ENCODE results near the gene CEP290. TPM values are rescaled to one million over a fixed set of nuclear protein-coding genes. Genes with fewer than 3 reads are reported as not detected.

The CEP290 gene
- total and polyA plus RNA-seq, 10 donors, result 4.2 to 27.1 (median 15.3) TPM

DNA sequence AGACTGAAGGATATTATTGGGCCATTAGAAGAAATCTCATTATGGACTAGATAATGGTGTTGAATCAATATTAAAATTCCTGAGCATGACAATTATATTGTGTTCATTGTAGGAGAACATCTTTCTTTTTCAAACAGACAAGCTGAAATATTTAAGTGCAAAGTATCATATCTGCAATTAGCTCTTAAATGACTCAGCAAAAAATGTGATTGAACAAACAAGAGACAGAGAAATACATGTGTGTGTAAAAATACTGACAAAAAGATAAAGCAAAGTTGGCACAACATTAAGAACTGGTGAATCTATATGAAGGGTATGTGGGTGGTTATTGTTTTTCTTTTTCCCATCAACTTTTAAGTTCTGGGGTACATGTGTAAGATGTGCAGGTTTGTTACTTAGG, 9.5 kb downstream of the CEP290 start:
- Histone ChIP-seq H3K4me3 (no peak overlapping the region), H3K9me3 (no peaks in the 10 kb centered on the region), H3K4me1 (no peaks in the 10 kb centered on the region), H3K27me3 (replicated peaks in 1 of 7) (no peaks in the 10 kb centered on the region), H3K27ac (no peak overlapping the region), H3K36me3 (peaks cover 0 to 73% (median 11%) of the 10 kb centered on the region in 6 donors)
- no peak for TF ChIP-seq POLR2AphosphoS5 (IDR thresholded peaks at IDR 0.05)
- TF ChIP-seq, protein P1, sequence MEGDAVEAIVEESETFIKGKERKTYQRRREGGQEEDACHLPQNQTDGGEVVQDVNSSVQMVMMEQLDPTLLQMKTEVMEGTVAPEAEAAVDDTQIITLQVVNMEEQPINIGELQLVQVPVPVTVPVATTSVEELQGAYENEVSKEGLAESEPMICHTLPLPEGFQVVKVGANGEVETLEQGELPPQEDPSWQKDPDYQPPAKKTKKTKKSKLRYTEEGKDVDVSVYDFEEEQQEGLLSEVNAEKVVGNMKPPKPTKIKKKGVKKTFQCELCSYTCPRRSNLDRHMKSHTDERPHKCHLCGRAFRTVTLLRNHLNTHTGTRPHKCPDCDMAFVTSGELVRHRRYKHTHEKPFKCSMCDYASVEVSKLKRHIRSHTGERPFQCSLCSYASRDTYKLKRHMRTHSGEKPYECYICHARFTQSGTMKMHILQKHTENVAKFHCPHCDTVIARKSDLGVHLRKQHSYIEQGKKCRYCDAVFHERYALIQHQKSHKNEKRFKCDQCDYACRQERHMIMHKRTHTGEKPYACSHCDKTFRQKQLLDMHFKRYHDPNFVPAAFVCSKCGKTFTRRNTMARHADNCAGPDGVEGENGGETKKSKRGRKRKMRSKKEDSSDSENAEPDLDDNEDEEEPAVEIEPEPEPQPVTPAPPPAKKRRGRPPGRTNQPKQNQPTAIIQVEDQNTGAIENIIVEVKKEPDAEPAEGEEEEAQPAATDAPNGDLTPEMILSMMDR (IDR thresholded peaks at IDR 0.05 in 8 of 11, conservative IDR thresholded peaks at IDR 0.05 in 3 of 11), result no peak
- TF ChIP-seq POLR2A (IDR thresholded peaks at IDR 0.05), result no peak
- DNase-seq, result no peak
- intact Hi-C loops (cut with DNase I; ENCODE audit: low total_unique reads), result no loop called here

DNA sequence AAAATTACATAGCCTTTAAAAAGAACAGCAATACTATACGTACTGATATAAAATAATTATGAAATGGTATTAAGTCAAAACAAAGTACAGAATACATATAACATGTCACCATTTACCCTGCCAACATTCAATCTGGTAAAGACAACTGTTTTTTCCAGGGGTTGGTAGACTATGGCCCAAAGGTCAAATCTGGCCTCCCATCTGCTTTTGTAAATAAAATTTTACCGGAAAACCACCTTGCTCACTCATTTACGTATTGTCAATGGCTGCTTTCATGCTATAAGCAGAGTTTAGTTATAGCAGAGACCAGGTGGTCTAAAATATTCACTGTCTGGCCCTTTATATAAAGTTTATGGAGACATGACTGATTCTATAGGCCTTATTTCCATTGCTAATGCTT, 14.0 kb downstream of the CEP290 start:
- Histone ChIP-seq H3K4me3 (no peak overlapping the region), H3K36me3 (peaks cover 0 to 79% (median 17%) of the 10 kb centered on the region in 6 donors), H3K27ac (no peak overlapping the region), H3K27me3 (replicated peaks in 1 of 7) (no peaks in the 10 kb centered on the region), H3K4me1 (no peaks in the 10 kb centered on the region), H3K9me3 (no peaks in the 10 kb centered on the region)
- 94 to 99% (median 97%) methylated on average over 3 of the region's 3 CpGs for WGBS, 5 donors
- no peak for DNase-seq
- intact Hi-C loops (cut with DNase I; ENCODE audit: low total_unique reads), result no loop called here
- TF ChIP-seq, protein P1 (IDR thresholded peaks at IDR 0.05 in 8 of 11, conservative IDR thresholded peaks at IDR 0.05 in 3 of 11), result no peak
- TF ChIP-seq POLR2AphosphoS5 (IDR thresholded peaks at IDR 0.05), result no peak
- no peak for TF ChIP-seq POLR2A (IDR thresholded peaks at IDR 0.05)

DNA sequence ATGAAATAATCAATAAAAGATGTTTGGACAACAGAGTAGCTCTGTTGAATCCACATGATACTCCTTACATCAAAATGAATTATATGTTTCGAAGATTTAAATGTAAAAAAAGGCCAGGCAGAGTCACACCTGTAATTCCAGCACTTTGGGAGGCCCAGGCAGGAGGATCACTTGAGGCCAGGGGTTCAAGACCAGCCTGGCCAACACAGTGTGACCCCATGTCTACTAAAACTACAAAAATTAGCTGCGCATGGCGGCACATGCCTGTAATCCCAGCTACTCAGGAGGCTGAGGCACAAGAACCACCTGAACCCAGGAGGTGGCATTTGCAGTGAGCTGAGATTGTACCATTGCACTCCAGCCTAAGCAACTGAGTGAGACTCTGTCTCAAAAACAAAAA, 14.8 kb downstream of the CEP290 start:
- H3K36me3 ChIP-seq, result peaks cover 0 to 84% (median 17%) of the 10 kb centered on the region in 6 donors
- H3K27me3 ChIP-seq (replicated peaks in 1 of 7), result no peaks in the 10 kb centered on the region
- no peak for DNase-seq
- 97 to 100% (median 98%) methylated on average over 3 of the region's 3 CpGs for WGBS, 5 donors
- no peaks in the 10 kb centered on the region for H3K4me1 ChIP-seq
- H3K4me3 ChIP-seq, result no peak overlapping the region
- intact Hi-C loops (cut with DNase I; ENCODE audit: low total_unique reads), result no loop called here
- no peak for TF ChIP-seq POLR2AphosphoS5 (IDR thresholded peaks at IDR 0.05)
- TF ChIP-seq, protein P1 (IDR thresholded peaks at IDR 0.05 in 8 of 11, conservative IDR thresholded peaks at IDR 0.05 in 3 of 11), result no peak
- TF ChIP-seq POLR2A (IDR thresholded peaks at IDR 0.05), result no peak
- H3K27ac ChIP-seq, result no peak overlapping the region
- H3K9me3 ChIP-seq, result no peaks in the 10 kb centered on the region

DNA sequence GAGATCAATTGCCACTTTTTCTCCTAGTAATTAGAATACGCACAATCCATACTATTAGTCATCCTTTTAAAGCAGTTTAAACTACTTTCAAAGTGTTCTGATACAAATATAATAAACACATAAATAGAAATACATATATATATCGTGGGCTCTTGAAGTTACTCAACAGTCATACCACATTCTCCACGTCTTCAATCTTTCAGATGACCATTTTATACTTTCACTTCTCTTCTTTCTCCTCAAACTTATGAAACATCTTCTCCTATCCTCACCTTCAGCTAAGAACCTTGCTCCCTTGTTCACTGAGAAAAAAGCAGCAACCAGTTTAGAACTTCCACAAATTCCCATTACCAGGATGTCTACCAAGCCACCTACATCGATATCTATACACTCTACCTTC, 19.2 kb downstream of the CEP290 start:
- H3K27ac ChIP-seq, result no peak overlapping the region
- H3K27me3 ChIP-seq (replicated peaks in 1 of 7), result no peaks in the 10 kb centered on the region
- intact Hi-C loops (cut with DNase I; ENCODE audit: low total_unique reads), result no loop called here
- H3K4me3 ChIP-seq, result no peak overlapping the region
- no peaks in the 10 kb centered on the region for H3K9me3 ChIP-seq
- H3K36me3 ChIP-seq, result peaks cover 0 to 99% (median 22%) of the 10 kb centered on the region in 6 donors
- DNase-seq, result no peak
- no peaks in the 10 kb centered on the region for H3K4me1 ChIP-seq
- 59 to 73% (median 62%) methylated on average over 4 of the region's 4 CpGs for WGBS, 5 donors
- TF ChIP-seq POLR2AphosphoS5 (IDR thresholded peaks at IDR 0.05) (no peak), POLR2A (IDR thresholded peaks at IDR 0.05) (no peak)

DNA sequence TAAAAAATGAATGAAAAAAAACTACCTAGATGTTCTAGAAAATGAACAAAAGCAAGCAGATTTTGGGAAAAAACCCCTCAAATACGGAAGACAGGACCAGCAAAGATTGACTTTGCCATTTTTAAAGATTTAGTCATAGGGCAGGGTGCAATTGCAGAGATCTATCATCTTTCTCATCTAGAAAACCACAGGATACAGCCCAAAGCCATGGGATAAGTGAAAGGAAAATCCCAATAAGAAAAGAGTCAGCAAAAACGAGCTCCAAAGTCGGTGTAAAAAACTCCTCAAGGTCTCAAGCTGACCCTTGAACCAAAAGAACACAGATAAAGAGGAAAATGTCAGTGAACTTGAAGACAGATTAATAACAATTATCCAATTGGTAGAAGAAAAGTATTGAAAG, 28.0 kb downstream of the CEP290 start:
- WGBS, 5 donors, result 38 to 63% (median 49%) methylated on average over 3 of the region's 3 CpGs
- Histone ChIP-seq H3K4me3 (no peak overlapping the region), H3K4me1 (no peaks in the 10 kb centered on the region), H3K27ac (no peak overlapping the region), H3K27me3 (replicated peaks in 1 of 7) (no peaks in the 10 kb centered on the region), H3K36me3 (peaks cover 0 to 94% (median 32%) of the 10 kb centered on the region in 6 donors), H3K9me3 (no peaks in the 10 kb centered on the region)
- DNase-seq, result no peak
- TF ChIP-seq, protein P1 (IDR thresholded peaks at IDR 0.05 in 8 of 11, conservative IDR thresholded peaks at IDR 0.05 in 3 of 11), result no peak
- no peak for TF ChIP-seq POLR2A (IDR thresholded peaks at IDR 0.05)
- no peak for TF ChIP-seq POLR2AphosphoS5 (IDR thresholded peaks at IDR 0.05)
- intact Hi-C loops (cut with DNase I; ENCODE audit: low total_unique reads), result no loop called here

All from spleen (tissue), 11 donors.